Hindlimb muscle (tissue), 1 donor: Measurements from ENCODE around the gene ZMYM5. TPM values are rescaled to one million over a fixed set of nuclear protein-coding genes. Genes with fewer than 3 reads are reported as not detected.
"Not testable (repeated sequence)": the region's sequence is repeated elsewhere in the genome, so short reads cannot be mapped to it uniquely, and the experiment has no call there.

Source experiments
- DNase-seq: peaks from one replicate; pipeline ENCODE4 v3.0.0-alpha.2; 2013
- polyA plus RNA-seq: library from polyadenylated mRNA; unstranded; fragments of 120-200 nt; gene quantifications from one replicate; pipeline ENCODE4 v1.2.1, GENCODE V29; 2013; ENCODE audit not compliant: insufficient read length

The ZMYM5 gene
- polyA plus RNA-seq = 12.4 TPM

DNA sequence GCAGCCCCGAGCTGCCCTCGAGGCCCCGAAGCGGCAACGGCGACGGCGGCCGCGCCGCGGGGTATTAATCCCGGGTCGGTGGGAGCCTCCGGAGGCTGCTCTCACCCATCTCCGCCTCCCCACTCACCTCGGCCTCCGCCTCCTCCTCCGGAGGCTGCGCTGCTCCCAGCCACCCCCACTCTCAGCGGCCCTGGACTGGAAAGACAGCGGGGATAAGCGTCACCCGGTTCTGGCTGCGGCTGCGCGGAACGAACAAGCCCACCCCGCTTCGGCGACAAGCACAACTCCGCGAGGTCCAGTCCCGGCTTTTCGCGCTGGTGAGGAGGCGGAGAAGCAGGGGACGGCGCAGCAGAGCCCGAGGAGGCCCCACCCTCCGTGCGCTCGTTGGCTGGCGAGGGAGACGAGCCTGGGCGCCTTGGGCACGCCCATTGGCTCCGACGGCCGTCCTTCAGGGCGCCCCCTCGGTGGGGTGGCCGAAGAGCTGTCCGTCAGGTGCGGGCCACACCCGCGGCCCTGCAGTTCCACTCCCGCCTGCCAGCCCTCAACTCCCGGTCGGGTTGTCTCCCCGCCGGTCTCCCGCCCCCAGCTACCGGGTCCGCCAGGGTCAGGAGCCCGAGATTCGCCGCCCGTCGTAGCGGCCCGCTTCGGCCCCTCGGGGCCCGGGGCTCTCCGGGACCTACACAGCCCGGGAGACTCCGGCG, at the start of gene ZMYM5:
Gene ZMYM5, minus strand, starts transcription at position 327 of the 701 bp plus-strand sequence. CDS start 11,469 bp downstream, outside the sequence.
- DNase-seq = peak; percentile 100

DNA sequence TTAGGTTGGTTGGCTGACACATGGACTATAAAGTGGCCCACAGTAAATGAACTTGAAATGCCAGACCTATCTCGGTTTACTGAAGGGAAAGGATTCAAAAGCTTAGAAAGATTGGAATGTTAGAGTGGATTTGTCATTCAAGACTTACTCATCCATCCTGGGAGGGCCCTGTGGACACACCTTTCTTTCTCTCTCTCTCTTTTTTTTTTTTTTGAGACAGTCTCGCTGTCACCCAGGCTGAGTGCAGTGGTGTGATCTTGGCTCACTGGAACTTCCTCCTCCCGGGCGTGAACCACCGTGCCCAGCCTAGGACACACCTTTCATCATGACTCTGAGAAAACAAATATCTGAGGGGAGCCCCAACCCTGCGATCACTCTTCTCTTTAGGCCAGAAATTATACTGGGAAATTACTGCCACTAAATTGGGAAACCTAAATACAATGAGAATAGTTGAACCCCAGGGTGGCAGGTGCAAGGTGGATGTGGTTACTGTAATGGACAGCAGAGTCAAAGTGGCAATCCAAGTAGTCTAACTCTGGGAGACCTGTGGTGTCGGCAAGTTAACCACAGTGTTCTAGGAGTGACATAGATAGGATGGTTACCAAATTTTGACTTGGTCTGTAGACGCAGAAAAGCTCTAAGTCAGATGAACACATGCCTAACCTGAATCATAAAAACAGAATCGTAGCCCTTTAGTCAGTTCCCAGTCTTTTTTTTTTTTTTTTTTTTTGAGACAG, 47.1 kb upstream of the ZMYM5 start:
- DNase-seq = no peak

DNA sequence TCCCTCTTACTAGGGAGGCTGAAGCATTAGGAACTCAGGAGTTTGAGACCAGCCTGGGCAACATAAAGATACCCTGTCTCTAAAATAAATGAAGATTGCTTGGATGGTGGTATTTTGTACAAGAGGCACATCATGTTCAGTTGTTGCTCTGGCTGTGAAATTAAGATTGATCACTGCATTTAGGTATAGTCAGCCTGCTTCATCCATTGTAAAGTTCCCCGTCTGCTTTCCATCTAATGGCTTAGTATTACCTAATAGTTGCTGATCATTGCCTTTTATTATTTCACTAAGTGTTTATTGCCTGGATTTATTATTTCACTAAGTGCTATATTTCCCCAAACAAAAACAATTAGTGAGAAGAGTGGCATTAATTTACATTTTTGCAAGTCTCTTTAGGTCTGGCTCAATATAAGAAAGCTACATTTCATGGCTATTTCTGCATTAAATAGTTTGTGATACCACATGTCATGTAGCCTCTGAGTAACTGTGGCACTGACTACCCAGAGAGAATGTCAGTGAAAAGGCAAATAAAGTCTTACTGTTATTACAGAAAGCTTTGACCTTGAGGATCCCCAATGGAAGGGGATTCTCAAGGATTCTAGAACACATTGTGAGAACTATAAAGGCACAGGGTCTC, 45.0 kb upstream of the ZMYM5 start:
- no peak for DNase-seq

DNA sequence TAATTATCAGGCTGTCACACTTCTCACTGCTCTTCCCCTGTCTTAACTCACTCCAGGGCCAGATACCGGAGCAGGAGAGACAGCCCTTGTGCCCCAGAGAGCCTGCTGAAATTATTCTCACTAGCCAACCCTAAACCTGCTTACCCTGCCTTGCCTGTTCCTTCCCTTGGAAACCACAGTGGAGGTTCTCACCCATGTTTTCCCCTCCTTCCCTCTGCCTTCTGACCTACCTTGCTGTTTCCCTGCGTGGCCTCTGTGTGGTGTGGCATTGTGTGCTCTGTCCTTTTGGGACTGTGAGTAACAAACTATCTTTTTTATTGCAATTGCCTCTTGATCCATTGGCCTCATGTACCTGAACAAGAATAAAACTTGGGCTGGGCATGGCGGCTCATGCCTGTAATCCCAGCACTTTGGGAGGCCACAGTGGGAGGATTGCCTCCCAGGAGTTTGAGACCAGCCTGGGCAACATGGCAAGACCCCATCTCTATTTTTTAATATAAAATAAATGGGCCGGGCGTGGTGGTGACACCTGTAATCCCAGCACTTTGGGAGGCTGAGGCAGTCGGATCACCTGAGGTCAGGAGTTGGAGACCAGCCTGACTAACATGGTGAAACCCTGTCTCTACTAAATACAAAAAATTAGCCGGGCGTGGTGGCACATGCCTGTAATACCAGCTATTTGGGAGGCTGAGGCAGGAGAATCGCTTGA, 42.2 kb upstream of the ZMYM5 start:
- not testable (repeated sequence) for DNase-seq

DNA sequence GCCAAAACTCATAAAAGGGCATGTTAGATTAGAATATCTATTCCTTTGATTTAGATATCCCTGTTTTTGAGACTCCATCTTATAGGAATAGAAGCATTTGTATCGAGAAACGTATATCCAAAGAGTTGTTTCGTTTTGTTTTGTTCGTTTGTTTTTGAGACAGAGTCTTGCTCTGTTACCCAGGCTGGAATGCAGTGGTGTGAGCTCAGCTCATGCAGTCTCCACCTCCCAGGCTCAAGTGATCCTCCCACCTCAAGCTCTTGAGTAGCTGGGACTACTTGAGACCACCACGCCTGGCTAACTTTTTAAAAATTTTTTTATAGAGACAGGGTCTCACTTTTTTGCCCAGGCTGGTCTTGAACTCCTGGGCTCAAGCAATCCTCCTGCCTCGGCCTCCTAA, 26.6 kb upstream of the ZMYM5 start:
- DNase-seq = no peak

DNA sequence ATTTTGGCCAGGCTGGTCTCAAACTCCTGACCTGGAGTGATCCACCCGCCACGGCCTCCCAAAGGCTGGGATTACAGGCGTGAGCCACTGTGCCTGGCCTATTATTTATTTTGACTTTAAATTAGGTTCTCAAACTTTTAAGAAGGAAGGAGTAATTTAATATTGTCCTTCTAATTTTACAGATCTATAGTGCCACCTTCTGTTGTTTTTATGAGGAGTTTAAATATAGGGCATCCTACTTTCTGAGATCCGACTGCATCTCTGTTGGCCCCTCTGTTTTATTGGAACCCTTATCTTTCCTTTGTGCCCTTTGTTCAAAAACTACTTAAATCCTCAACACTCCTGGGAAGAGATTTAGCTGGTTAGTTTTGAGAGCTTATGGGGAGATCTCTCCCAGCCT, 25.4 kb upstream of the ZMYM5 start:
- no peak for DNase-seq

DNA sequence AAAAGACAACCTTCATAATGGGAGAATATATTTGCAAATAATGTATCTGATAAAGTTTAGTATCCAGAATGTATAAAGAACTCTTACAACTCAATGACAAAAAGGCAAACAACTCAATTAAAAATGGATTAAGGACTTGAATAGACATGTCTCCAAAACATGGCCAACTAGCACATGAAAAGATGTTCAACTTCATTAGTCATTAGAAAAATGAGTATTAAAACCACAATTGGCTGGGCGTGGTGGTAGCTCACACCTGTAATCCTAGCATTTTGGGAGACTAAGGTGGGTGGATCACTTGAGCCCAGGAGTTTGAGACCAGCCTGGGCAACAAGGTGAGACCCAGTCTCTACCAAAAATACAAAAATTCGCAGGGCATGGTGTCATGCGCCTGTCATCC, 18.8 kb upstream of the ZMYM5 start:
- no peak for DNase-seq

DNA sequence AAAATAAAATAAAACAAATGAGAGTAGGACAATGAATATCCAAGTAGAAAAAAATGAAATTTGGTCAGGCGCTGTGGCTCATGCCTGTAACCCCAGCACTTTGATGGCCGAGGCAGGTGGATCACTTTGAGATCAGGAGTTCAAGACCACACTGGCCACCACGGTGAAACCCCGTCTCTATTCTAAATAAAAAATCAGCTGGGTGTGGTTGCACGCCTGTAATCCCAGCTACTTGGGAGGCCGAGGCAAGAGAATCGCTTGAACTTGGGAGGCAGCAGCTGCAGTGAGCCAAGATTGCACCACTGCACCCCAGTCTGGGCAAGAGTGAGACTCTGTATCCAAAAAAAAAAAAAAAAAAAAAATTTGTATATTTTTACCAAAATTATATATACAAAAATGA, 18.2 kb upstream of the ZMYM5 start:
- DNase-seq = no peak

DNA sequence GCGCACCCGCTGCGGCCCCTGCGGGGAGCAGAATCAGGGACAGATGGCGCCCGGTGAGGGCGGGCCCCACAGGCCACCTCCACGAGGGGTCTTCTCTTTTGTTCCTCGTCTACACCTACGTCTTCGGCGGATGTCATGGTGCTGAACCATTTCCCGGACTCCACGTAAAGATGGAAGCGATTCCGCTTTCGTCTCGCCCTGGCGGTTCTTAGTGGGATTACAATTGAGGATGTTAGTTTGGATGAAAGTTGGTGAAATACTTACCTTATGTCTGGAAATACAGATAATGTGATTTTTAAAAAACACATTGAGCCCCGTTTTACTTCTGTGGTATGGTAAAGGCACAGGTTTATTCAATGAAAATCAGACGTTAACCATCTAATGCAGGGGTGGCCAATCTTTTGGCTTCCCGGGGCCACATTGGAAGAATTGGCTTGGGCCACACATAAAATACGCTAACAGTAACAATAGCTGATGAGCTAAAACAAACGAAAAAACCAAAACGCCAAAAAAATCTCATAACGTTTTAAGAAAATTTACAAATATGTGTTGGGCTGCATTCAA, 1.4 kb upstream of the ZMYM5 start:
- peak; percentile 81 for DNase-seq

DNA sequence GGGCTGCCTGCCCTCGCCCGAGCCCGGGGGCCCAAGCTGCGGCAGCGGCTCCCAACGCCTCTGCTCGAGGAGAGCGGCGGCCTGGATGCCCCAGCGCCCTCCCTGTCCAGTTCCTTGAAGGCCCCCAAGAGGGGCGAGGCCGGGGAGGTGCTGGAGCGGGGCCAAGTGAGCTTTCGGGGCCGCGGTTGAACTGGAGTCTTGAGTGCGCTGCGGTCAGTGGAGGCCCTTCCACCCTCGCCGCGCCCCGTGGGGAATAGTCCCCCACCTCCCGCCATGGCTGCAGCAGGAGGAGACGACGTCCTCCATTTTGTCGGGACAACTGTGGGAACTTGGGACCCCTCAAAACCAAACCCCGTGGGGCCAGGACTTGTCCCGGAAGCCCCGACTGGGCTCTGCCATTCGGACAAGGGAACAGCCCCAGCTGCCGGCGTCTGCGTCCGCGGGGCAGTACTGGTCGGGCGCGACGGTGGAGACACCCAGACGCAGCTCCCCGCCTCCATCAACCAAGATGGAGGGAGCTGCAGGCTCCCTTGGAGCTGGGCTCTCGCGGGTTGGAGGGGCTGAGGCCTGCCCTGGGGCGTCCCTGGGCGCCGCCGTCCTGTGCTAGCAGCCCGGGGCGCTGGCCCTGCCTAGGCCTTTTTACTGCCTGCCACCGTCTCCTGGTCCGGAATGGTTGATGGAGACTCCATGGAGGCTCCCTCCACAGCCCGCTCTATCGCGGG, 736 bp upstream of the ZMYM5 start:
- DNase-seq = peak; percentile 80

DNA sequence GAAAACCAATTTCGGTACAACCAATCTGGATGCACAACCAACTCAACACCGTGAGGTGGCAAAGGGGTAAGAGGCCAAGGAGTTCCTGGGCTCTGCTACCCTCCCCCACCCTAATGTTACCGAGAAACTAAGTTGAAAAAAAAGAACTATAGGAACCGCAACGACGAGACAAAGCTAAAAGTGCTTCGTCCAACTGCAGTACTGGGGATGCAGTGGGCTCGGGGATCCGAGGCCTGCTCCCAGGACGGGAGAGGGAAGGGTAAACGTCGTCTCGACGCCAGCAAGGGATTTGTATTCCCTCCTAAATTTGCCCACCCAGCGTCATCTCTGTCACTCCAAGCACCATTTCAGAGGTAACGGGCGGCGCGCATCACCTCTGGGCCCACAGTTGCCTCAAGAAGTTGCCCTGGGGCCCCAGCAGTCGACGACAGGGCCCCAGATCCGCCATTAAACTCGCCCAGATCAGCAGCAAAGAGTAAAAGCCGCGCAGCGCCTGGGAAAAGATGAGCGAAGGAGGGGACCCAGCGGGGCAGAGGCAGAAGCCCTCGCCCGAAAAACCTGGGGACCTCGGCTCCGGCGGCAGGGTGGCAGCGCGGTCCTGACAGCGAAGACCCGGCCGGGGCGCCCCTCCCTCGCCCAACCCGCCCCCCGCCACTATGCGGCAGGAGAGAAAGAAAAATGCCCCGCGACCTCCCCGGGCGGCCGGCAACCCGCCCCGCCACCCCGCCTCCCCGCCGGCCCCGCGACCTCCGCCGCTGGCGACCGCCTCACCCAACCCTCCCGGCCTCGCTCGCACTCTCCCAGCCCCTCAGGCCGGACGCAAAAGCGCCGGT, 752 bp downstream of the ZMYM5 start:
- DNase-seq = peak; percentile 34

DNA sequence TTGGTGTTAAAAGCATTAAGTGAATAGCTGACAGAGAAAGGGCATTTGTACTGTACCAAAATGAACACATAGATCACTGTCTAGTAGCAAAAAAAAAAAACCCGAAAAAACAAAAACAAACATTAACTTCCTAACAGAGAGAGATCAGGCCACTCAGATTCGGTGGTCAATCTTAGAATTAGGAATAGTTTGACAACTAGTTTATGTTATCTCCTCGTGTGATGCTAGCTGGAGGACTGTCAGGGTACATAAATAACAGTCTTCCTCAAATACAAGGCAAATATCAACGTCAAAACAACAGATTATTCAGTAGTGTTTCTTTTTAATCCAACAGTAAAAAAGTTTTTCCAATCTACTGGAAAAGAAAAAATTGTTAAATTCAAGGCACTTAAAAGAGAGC, 1.7 kb downstream of the ZMYM5 start:
- no peak for DNase-seq

DNA sequence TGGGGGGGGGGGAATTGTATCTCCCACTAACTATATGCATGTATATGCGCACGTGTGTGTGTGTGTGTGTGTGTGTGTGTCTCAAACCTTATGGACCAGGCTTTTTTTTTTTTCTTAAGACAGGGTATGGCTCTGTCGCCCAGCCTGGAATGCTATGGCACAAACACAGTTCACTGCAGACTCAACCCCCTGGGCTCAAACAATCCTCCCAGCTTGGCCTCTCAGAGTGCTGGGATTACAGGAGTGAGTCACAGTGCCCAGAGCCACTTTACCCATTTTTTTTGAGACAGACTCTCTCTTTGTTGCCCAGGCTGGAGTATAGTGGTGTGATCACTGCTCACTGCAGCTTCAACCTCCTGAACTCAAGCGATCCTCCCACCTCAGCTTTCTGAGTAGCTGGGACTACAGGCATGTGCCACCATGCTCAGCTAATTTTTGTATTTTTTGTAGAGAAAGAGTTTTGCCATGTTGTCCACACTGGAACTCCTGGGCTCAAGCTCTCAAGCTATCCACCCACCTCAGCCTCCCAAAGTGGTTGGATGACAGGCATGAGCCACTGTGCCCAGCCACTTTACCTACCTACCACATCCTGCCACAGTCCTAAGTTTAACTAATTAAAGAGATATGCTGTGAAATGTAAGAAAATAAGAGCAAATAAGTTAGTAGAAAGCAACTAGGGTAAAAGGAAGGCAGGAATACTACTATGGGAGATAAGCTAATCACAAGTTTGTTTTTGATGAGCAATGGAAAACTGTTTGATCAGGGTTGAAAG, 2.4 kb downstream of the ZMYM5 start:
- no peak for DNase-seq

DNA sequence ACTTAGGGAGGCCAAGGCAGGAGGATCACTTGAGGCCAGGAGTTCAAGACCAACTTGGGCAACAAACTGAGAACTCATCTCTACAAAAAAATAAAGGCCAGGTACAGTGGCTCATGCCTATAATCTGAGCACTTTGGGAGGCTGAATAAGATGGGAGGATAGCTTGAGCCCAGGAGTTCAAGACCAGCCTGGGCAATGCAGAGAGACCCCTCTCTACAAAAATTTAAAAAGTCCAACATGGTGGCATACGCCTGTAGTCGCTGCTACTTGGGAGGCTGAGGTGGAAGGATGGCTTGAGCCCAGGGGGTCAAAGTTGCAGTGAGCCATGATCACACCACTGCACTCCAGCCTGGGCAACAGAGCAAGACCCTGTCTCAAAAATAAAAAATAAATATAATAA, 5.8 kb downstream of the ZMYM5 start:
- DNase-seq = not testable (repeated sequence)

DNA sequence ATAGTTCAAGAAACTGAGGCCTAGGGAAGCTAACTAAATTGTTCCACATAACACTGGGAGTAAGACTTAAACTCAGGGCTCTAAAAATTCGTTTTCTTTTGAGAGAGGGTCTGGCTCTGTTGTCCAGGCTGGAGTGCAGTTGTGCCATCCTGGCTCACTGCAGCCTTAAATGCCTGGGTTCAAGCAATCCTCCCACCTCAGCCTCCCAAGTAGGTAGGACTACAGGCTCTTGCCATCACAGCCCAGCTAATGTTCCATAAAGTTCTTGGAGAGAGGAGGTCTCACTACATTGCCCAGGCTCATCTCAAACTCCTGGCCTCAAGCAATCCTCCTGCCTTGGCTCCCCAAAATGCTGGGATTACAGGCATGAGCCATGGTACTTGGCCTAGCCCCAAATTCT, 10.7 kb downstream of the ZMYM5 start:
- DNase-seq = no peak

DNA sequence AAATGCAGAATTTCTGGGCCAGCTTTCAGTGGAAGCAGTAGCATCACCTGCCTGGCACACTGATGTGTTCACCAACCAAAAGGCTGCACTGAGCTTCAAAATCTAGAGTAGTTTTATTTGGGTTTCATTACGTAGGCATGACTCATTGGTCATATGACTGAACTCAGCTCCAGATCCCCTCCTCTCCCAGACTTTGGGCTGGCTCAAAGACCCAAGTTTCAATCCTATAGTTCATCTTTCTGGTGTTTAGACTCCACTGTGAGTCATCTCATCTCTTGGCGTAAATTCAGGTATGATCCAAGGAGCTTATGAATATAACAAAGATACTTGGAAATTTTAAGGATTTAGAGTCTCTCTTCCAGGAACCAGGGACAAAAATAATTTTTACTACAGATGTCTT, 17.7 kb downstream of the ZMYM5 start:
- peak; percentile 72 for DNase-seq

DNA sequence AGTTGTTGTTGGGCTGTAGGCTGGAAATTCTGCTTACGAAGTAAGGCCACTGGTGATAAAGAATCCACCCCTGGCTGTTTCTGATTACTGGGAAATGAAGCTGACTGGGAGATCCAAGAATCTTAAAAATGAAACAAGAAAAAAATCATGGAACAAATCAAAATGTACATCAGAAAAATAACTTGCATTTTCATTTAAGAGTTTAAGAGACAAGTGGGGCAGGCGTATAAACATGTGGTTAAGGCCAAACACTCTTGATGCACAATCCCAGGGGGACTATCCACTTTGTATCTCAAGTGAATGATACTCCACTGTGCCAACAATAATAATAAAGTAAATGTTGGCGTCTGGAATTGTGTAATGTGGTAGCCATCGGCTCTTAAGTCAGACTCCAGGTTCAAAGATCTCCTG, 24.6 kb downstream of the ZMYM5 start:
- no peak for DNase-seq

DNA sequence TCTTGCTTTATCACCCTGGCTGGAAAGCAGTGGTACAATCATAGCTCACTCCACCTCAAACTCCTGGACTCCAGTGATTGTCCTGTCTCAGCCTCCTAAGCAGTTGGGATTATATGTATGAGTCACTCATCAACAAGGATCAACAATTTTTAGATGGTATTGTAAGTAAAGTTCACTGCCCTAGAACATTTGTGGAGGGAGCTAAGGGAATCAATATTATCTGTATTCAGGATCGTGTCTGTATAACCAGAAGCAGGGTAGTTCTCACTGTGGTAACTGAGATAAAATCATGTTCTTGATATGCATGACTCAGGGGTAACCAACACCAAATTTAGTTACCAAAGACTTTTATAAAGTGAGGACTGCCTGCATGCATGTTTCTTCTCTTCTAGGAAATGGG, 27.0 kb downstream of the ZMYM5 start:
- DNase-seq = no peak

DNA sequence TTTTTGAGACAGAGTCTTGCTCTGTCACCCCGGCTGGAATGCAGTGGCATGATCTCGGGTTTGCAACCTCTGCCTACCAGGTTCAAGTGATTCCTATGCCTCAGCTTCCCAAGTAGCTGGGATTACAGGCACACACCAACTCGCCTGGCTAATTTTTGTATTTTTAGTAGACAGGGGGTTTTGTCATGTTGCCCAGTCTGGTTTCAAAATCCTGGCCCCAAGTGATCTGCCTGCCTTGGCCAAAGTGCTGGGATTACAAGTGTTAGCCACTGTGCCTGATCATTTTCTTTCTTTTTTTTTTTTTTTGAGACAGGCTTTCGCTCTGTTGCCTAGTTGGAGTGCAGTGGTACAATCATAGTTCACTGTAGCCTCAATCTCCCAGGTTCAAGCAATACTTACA, 28.7 kb downstream of the ZMYM5 start:
- no peak for DNase-seq

DNA sequence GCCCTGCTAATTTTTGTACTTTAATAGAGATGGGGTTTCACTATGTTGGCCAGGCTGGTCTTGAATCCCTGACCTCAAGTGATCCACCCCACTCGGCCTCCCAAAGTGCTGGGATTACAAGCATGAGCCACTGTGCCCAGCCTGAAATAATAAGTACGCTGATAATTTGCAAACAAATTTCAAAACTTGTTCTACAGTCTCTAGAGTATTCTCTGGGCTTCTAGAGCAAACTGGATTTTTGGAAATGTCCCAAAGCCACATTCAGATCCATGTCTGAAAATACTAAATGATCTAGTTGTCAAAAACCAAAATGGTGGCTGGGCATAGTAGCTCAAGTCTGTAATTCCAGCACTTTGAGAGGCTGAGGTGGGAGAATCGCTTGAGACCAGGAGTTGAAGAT, 40.8 kb downstream of the ZMYM5 start:
- DNase-seq = no peak
